ENCODE results near the gene HNRNPUL1. TPM values are rescaled to one million over a fixed set of nuclear protein-coding genes. Genes with fewer than 3 reads are reported as not detected.

Gene HNRNPUL1
- total RNA-seq, 1 donor from 2014 or later, result 126 TPM

DNA sequence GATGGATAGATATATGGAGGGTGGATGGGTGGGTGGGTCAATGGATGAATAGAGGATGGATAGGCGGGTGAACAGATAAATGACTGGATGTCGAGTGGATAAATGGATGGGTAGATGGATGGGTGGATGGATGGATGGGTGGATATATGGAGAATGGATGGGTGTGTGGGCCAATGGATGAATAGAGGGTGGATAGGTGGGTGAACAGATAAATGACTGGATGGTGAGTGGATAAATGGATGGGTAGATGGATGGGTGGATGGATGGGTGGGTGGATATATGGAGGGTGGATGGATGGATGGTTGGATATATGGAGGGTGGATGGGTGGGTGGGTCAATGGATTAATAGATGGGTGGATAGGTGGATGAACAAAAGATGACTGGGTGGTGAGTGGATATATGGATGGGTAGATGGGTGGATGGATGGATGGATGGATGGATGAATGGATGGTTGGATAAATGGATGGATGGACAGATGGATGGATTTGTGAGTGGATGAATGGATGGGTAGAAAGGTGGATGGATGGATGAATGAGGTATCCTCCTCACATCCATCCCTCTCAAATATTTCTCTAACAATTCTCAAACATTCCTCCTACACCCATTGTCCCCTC is 24.1 kb upstream of the HNRNPUL1 start:
- no peaks in the 10 kb centered on the region for H3K27me3 Mint-ChIP-seq (ENCODE audit: insufficient read depth, low read depth)
- no peaks in the 10 kb centered on the region for H3K79me2 ChIP-seq (ENCODE audit: low read depth)
- H3K4me1 Mint-ChIP-seq, result no peaks in the 10 kb centered on the region
- no peak overlapping the region for H3K4me2 ChIP-seq
- H3F3A ChIP-seq (ENCODE audit: low read depth), result no peaks in the 10 kb centered on the region
- H3K27me3 ChIP-seq, result no peaks in the 10 kb centered on the region
- H3K36me3 ChIP-seq, result no peaks in the 10 kb centered on the region
- no peak for DNase-seq (ENCODE audit: low spot score)
- H3K4me3 Mint-ChIP-seq, result no peak overlapping the region
- no peaks in the 10 kb centered on the region for H4K20me1 ChIP-seq (ENCODE audit: low read depth)
- H3K27ac Mint-ChIP-seq, result no peak overlapping the region
- TF ChIP-seq, protein P1, sequence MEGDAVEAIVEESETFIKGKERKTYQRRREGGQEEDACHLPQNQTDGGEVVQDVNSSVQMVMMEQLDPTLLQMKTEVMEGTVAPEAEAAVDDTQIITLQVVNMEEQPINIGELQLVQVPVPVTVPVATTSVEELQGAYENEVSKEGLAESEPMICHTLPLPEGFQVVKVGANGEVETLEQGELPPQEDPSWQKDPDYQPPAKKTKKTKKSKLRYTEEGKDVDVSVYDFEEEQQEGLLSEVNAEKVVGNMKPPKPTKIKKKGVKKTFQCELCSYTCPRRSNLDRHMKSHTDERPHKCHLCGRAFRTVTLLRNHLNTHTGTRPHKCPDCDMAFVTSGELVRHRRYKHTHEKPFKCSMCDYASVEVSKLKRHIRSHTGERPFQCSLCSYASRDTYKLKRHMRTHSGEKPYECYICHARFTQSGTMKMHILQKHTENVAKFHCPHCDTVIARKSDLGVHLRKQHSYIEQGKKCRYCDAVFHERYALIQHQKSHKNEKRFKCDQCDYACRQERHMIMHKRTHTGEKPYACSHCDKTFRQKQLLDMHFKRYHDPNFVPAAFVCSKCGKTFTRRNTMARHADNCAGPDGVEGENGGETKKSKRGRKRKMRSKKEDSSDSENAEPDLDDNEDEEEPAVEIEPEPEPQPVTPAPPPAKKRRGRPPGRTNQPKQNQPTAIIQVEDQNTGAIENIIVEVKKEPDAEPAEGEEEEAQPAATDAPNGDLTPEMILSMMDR (IDR thresholded peaks at IDR 0.05), result no peak
- no peak for TF ChIP-seq EZH2phosphoT487 (IDR thresholded peaks at IDR 0.05)
- TF ChIP-seq EZH2 (IDR thresholded peaks at IDR 0.05), result no peak
- H3K4me1 ChIP-seq, result no peaks in the 10 kb centered on the region
- no peak overlapping the region for H3K9ac ChIP-seq
- H3K36me3 Mint-ChIP-seq, result no peaks in the 10 kb centered on the region
- H2AFZ ChIP-seq (replicated peaks), result no peak overlapping the region
- H3K27ac ChIP-seq, result no peak overlapping the region
- H3K9me3 Mint-ChIP-seq, result no peaks in the 10 kb centered on the region
- no peaks in the 10 kb centered on the region for H3K9me3 ChIP-seq (ENCODE audit: low read depth)
- no peak overlapping the region for H3K4me3 ChIP-seq

DNA sequence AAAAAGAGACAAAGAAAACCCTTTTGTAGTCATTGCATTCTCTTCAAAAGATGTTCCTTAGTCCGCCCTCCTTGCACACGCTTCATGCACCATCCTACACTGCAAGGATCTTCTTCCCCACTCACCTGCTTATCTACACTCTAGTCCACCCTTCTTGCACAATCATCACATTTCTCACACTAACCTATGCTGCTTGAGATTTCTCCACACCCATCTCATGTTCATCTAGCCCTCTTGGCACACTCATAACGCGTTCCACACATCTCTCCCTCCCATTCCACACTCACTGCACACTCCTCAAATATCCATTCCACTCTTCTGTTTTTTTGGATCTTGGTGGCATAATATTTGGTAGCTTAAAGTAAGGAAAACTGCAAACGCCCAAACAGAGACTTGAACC is 22.3 kb upstream of the HNRNPUL1 start:
- Histone ChIP-seq H3K9me3 (ENCODE audit: low read depth) (no peaks in the 10 kb centered on the region), H3K79me2 (ENCODE audit: low read depth) (no peaks in the 10 kb centered on the region), H2AFZ (replicated peaks) (no peak overlapping the region), H4K20me1 (ENCODE audit: low read depth) (no peaks in the 10 kb centered on the region), H3K4me1 (no peaks in the 10 kb centered on the region), H3F3A (ENCODE audit: low read depth) (no peaks in the 10 kb centered on the region), H3K9ac (no peak overlapping the region), H3K36me3 (no peaks in the 10 kb centered on the region), H3K4me2 (no peak overlapping the region), H3K27ac (no peak overlapping the region), H3K27me3 (no peaks in the 10 kb centered on the region), H3K4me3 (no peak overlapping the region)
- no peak for DNase-seq (ENCODE audit: low spot score)
- no peak for TF ChIP-seq EZH2 (IDR thresholded peaks at IDR 0.05)
- TF ChIP-seq EZH2phosphoT487 (IDR thresholded peaks at IDR 0.05), result no peak
- TF ChIP-seq, protein P1 (IDR thresholded peaks at IDR 0.05), result no peak
- Mint-ChIP-seq H3K4me1 (no peaks in the 10 kb centered on the region), H3K36me3 (no peaks in the 10 kb centered on the region), H3K4me3 (no peak overlapping the region), H3K27me3 (ENCODE audit: insufficient read depth, low read depth) (no peaks in the 10 kb centered on the region), H3K27ac (no peak overlapping the region), H3K9me3 (no peaks in the 10 kb centered on the region)

DNA sequence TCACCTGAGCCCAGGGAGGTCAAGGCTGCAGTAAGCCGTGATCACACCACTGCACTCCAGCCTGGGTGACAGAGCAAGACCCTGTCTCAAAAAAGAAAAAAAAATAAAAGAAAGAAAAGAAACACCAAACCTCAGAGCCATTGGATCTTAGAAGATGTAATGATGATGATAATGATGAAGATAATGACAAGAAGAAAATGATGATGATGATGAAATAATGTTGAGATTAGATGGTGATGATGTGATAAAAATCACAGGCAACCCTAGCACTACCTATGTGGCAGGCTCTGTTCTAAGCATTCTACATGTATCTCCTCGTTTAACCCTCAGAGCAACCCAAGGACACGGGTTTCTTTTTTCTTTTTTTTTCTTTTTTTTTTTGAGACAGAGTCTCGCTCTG is 20.1 kb upstream of the HNRNPUL1 start:
- no peak overlapping the region for H3K9ac ChIP-seq
- H2AFZ ChIP-seq (replicated peaks), result no peak overlapping the region
- H3K36me3 ChIP-seq, result no peaks in the 10 kb centered on the region
- TF ChIP-seq EZH2phosphoT487 (IDR thresholded peaks at IDR 0.05), result no peak
- TF ChIP-seq EZH2 (IDR thresholded peaks at IDR 0.05), result no peak
- TF ChIP-seq, protein P1 (IDR thresholded peaks at IDR 0.05), result no peak
- no peaks in the 10 kb centered on the region for H3K79me2 ChIP-seq (ENCODE audit: low read depth)
- H3K36me3 Mint-ChIP-seq, result peaks cover 4% of the 10 kb centered on the region
- no peak for DNase-seq (ENCODE audit: low spot score)
- no peaks in the 10 kb centered on the region for H3K9me3 Mint-ChIP-seq
- H3K4me2 ChIP-seq, result no peak overlapping the region
- H3K4me3 Mint-ChIP-seq, result no peak overlapping the region
- no peaks in the 10 kb centered on the region for H3K4me1 ChIP-seq
- no peaks in the 10 kb centered on the region for H4K20me1 ChIP-seq (ENCODE audit: low read depth)
- H3F3A ChIP-seq (ENCODE audit: low read depth), result no peaks in the 10 kb centered on the region
- H3K9me3 ChIP-seq (ENCODE audit: low read depth), result no peaks in the 10 kb centered on the region
- H3K4me1 Mint-ChIP-seq, result no peaks in the 10 kb centered on the region
- no peak overlapping the region for H3K27ac ChIP-seq
- no peaks in the 10 kb centered on the region for H3K27me3 Mint-ChIP-seq (ENCODE audit: insufficient read depth, low read depth)
- H3K27me3 ChIP-seq, result no peaks in the 10 kb centered on the region
- no peak overlapping the region for H3K4me3 ChIP-seq
- no peak overlapping the region for H3K27ac Mint-ChIP-seq
